SK-N-SH treated with all-trans-retinoic acid at 6 μM for 48 hours (cell line): ENCODE results near the gene FDXR.
"Not testable (repeated sequence)": the region's sequence is repeated elsewhere in the genome, so short reads cannot be mapped to it uniquely, and the experiment has no call there.

Experiments
- GLIS3 ChIP-seq: fragments of 250-450 bp; sonication (Bioruptor Pico); IDR thresholded peaks from 2 replicates; pipeline ENCODE4 v1.5.0; 2020; ENCODE audit warnings: mild to moderate bottlenecking, moderate library complexity
- PPARA ChIP-seq: fragments of 250-450 bp; sonication (Bioruptor Pico); IDR thresholded peaks from 2 replicates; pipeline ENCODE4 v1.5.0; 2020; ENCODE audit warnings: mild to moderate bottlenecking, borderline replicate concordance
- RARB ChIP-seq: fragments of 250-450 bp; sonication (Bioruptor Pico); IDR thresholded peaks from 2 replicates; pipeline ENCODE4 v1.8.0; 2021; ENCODE audit warnings: mild to moderate bottlenecking, moderate library complexity
- SNAI2 ChIP-seq: fragments of 250-450 bp; sonication (Bioruptor Pico); IDR thresholded peaks from 2 replicates; pipeline ENCODE4 v1.5.0; 2020; ENCODE audit warnings: mild to moderate bottlenecking, moderate library complexity
- TOX ChIP-seq: fragments of 250-450 bp; sonication (Bioruptor Pico); IDR thresholded peaks from 2 replicates; pipeline ENCODE4 v1.8.0; 2021; ENCODE audit warnings: mild to moderate bottlenecking, moderate library complexity, borderline replicate concordance
- TF ChIP-seq, protein P1 (sequence below): fragments of 250-450 bp; sonication (Bioruptor Pico); IDR thresholded peaks from 2 replicates; pipeline ENCODE4 v1.8.0; 2020; ENCODE audit warnings: mild to moderate bottlenecking, moderate library complexity, borderline replicate concordance

DNA sequence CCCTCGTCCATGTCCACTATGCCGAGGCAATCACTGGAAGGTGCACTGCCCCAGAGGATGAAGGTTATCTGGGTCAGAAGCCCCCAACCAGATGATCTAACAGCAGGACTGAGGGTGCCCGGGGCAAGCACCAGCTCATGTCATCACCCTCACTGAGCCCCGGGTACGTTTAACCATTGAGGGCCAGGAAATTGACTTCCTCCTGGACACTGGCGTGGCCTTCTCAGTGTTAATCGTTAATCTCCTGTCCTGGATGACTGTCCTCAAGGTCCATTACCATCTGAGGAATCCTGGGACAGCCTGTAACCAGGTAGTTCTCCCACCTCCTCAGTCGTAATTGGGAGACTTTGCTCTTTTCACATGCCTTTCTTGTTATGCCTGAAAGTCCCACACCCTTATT is 38.6 kb upstream of the FDXR start:
- not testable (repeated sequence) for TF ChIP-seq PPARA; RARB (CRISPR knock-in tag); GLIS3; SNAI2 (CRISPR knock-in tag); TOX (CRISPR knock-in tag)
- TF ChIP-seq, protein P1, sequence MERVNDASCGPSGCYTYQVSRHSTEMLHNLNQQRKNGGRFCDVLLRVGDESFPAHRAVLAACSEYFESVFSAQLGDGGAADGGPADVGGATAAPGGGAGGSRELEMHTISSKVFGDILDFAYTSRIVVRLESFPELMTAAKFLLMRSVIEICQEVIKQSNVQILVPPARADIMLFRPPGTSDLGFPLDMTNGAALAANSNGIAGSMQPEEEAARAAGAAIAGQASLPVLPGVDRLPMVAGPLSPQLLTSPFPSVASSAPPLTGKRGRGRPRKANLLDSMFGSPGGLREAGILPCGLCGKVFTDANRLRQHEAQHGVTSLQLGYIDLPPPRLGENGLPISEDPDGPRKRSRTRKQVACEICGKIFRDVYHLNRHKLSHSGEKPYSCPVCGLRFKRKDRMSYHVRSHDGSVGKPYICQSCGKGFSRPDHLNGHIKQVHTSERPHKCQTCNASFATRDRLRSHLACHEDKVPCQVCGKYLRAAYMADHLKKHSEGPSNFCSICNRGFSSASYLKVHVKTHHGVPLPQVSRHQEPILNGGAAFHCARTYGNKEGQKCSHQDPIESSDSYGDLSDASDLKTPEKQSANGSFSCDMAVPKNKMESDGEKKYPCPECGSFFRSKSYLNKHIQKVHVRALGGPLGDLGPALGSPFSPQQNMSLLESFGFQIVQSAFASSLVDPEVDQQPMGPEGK (CRISPR knock-in tag) = not testable (repeated sequence)
